MM.1S (cell line): ENCODE measurements around the gene SRRD.

Experiments used
- DNase-seq: peaks from one replicate; pipeline ENCODE4 v3.0.0-alpha.2; 2015
- H2AFZ ChIP-seq: fragments of 300-600 bp; sonication (generic); 2 replicates; pipeline ENCODE4 v1.6.0; 2016; ENCODE audit warnings: antibody characterized with exemption, low read length
- H3F3A ChIP-seq: fragments of 300-600 bp; sonication (generic); 2 replicates; pipeline ENCODE4 v1.6.1; 2016; ENCODE audit warnings: mild to moderate bottlenecking, antibody characterized with exemption, low read length, moderate library complexity, mixed read lengths; ENCODE audit not compliant: insufficient read depth
- H3K27ac ChIP-seq: fragments of 300-600 bp; sonication (generic); 2 replicates; pipeline ENCODE4 v1.5.1; 2016; ENCODE audit warnings: mild to moderate bottlenecking, low read length
- H3K27me3 ChIP-seq: fragments of 300-600 bp; sonication (generic); replicated peaks from 2 replicates; pipeline ENCODE4 v1.6.0; 2016; ENCODE audit warnings: low read length; ENCODE audit not compliant: insufficient read depth
- H3K36me3 ChIP-seq: fragments of 300-600 bp; sonication (generic); replicated peaks from 2 replicates; pipeline ENCODE4 v1.6.1; 2016; ENCODE audit warnings: mild to moderate bottlenecking, low read length, mixed read lengths; ENCODE audit not compliant: insufficient read depth
- H3K4me1 ChIP-seq: fragments of 300-600 bp; sonication (generic); 2 replicates; pipeline ENCODE4 v1.6.1; 2016; ENCODE audit warnings: low read length, mixed read lengths
- H3K4me2 ChIP-seq: fragments of 300-600 bp; sonication (generic); 2 replicates; pipeline ENCODE4 v1.6.0; 2016; ENCODE audit warnings: low read depth, low read length
- H3K4me3 ChIP-seq: fragments of 300-600 bp; sonication (generic); 2 replicates; pipeline ENCODE4 v1.5.1; 2016; ENCODE audit warnings: low read length, mixed read lengths
- H3K79me2 ChIP-seq: fragments of 300-600 bp; sonication (generic); 2 replicates; pipeline ENCODE4 v1.6.1; 2016; ENCODE audit warnings: mixed run types, low read length, mixed read lengths
- H3K9ac ChIP-seq: fragments of 300-600 bp; sonication (generic); 2 replicates; pipeline ENCODE4 v1.6.1; 2016; ENCODE audit warnings: low read length, mixed read lengths
- H3K9me2 ChIP-seq: fragments of 300-600 bp; sonication (generic); replicated peaks from 2 replicates; pipeline ENCODE4 v1.6.1; 2016; ENCODE audit warnings: mild to moderate bottlenecking, low read length, mixed read lengths; ENCODE audit not compliant: insufficient read depth
- H3K9me3 ChIP-seq: fragments of 300-600 bp; sonication (generic); replicated peaks from 2 replicates; pipeline ENCODE4 v1.6.1; 2016; ENCODE audit warnings: mild to moderate bottlenecking, low read length, mixed read lengths; ENCODE audit not compliant: insufficient read depth
- H4K20me1 ChIP-seq: fragments of 300-600 bp; sonication (generic); 2 replicates; pipeline ENCODE4 v1.6.1; 2016; ENCODE audit warnings: mild to moderate bottlenecking, low read length, moderate library complexity, mixed read lengths; ENCODE audit not compliant: insufficient read depth
- EZH2 ChIP-seq: fragments of 300-600 bp; sonication (generic); optimal IDR thresholded peaks from 2 replicates; pipeline ENCODE3; 2017; ENCODE audit warnings: low read depth, mild to moderate bottlenecking, antibody characterized with exemption, low read length, mixed read lengths
- EZH2phosphoT487 ChIP-seq: fragments of 300-600 bp; sonication (generic); IDR thresholded peaks from 2 replicates; pipeline ENCODE4 v1.6.1; 2018; ENCODE audit warnings: antibody characterized with exemption, low read length
- TF ChIP-seq, protein P1 (sequence below): fragments of 300-600 bp; sonication (generic); IDR thresholded peaks from 2 replicates; pipeline ENCODE4 v1.5.1; 2016; ENCODE audit warnings: antibody characterized with exemption, low read length, mixed read lengths

The SRRD gene

DNA sequence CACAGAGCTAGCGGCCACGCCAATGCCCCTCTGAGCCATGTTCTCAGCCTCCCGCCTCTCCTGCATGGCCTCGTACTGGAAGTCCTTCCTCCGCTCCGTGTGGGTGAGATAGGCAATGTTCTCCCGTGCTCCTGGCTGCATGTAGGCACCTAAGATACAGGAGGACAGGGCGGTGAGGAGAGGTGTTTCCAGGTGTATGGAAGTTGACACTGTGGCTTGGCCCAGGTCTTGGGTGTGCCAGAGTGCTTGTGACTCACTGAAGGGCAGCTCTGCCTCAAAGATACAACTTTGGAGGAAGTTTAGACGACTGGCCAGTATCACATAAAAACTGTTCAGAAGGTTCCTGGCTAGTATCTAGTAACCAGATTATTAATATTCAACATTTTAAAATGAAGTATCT, 8.5 kb downstream of the SRRD start:
- Histone ChIP-seq H3K9ac (no peak overlapping the region), H3K4me3 (no peak overlapping the region), H3F3A (no peaks in the 10 kb centered on the region; the same call in 1 of the 2 replicates), H3K4me1 (no peaks in the 10 kb centered on the region), H3K36me3 (peaks cover 19% of the 10 kb centered on the region), H3K4me2 (no peak overlapping the region), H3K9me2 (no peaks in the 10 kb centered on the region), H3K27ac (no peak overlapping the region), H3K9me3 (no peaks in the 10 kb centered on the region), H4K20me1 (no peaks in the 10 kb centered on the region), H2AFZ (no peak overlapping the region), H3K79me2 (peaks cover 47% of the 10 kb centered on the region), H3K27me3 (no peaks in the 10 kb centered on the region)
- TF ChIP-seq, protein P1, sequence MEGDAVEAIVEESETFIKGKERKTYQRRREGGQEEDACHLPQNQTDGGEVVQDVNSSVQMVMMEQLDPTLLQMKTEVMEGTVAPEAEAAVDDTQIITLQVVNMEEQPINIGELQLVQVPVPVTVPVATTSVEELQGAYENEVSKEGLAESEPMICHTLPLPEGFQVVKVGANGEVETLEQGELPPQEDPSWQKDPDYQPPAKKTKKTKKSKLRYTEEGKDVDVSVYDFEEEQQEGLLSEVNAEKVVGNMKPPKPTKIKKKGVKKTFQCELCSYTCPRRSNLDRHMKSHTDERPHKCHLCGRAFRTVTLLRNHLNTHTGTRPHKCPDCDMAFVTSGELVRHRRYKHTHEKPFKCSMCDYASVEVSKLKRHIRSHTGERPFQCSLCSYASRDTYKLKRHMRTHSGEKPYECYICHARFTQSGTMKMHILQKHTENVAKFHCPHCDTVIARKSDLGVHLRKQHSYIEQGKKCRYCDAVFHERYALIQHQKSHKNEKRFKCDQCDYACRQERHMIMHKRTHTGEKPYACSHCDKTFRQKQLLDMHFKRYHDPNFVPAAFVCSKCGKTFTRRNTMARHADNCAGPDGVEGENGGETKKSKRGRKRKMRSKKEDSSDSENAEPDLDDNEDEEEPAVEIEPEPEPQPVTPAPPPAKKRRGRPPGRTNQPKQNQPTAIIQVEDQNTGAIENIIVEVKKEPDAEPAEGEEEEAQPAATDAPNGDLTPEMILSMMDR = no peak
- TF ChIP-seq EZH2phosphoT487 (no peak), EZH2 (no peak)
- DNase-seq = no peak

DNA sequence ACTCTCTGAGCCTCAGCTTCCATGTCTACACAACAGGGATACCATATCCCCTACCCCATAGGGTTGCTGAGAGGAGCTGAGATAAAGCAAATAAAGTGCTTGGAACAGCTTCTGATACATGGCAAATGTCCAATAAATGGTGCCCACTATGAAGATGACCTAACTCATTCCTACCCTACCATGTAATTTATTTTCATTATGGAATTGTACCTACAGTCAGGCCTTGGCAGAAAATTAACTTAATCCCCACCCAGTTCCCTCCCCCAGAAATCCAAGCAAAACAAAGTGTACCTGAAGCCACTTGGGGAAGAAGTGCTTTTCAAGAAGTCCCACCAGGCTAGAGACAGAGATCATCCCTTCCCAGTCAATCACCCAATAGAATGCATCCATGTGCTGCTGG, 10.8 kb downstream of the SRRD start:
- Histone ChIP-seq H3K79me2 (peaks cover 52% of the 10 kb centered on the region), H3K4me2 (no peak overlapping the region), H3K27ac (no peak overlapping the region), H3K4me1 (no peaks in the 10 kb centered on the region), H3K4me3 (no peak overlapping the region), H3K27me3 (no peaks in the 10 kb centered on the region), H3K36me3 (peaks cover 22% of the 10 kb centered on the region), H3K9me2 (no peaks in the 10 kb centered on the region), H3K9me3 (no peaks in the 10 kb centered on the region), H3F3A (no peaks in the 10 kb centered on the region; the same call in 1 of the 2 replicates), H3K9ac (no peak overlapping the region), H4K20me1 (no peaks in the 10 kb centered on the region), H2AFZ (no peak overlapping the region)
- DNase-seq = no peak
- TF ChIP-seq, protein P1 = no peak
- TF ChIP-seq EZH2 = no peak
- no peak for TF ChIP-seq EZH2phosphoT487

DNA sequence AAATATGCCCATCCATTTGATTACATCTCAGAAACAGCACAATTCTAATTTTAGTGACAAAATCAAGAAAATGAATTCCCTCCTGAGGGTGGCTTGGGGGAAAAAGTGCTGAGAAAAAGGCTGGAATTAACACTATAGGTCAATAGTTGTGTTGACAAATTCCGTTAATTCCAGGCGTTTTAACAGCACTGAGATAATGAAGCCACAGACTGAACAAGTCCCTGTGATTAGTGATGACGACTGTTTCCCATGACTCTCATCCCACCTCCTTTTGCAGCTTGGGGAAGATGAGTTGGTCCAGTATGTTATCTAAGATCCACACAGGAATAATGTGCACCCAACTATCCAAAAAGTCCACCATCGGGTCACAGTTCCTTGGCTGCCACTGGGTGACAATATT, 12.8 kb downstream of the SRRD start:
- Histone ChIP-seq H3K27ac (no peak overlapping the region), H3K27me3 (no peaks in the 10 kb centered on the region), H3K79me2 (peaks cover 63% of the 10 kb centered on the region), H3F3A (peaks cover 6% of the 10 kb centered on the region), H3K9me2 (no peaks in the 10 kb centered on the region), H4K20me1 (no peaks in the 10 kb centered on the region), H3K4me2 (no peak overlapping the region), H3K4me3 (no peak overlapping the region), H3K9ac (no peak overlapping the region), H3K4me1 (peaks cover 11% of the 10 kb centered on the region), H3K9me3 (no peaks in the 10 kb centered on the region), H3K36me3 (peaks cover 25% of the 10 kb centered on the region), H2AFZ (no peak overlapping the region)
- no peak for TF ChIP-seq EZH2phosphoT487
- TF ChIP-seq EZH2 = no peak
- TF ChIP-seq, protein P1 = no peak
- no peak for DNase-seq
